Fibroblast of the aortic adventitia (primary cell): ENCODE results near the gene SNX33. TPM values are rescaled to one million over a fixed set of nuclear protein-coding genes. Genes with fewer than 3 reads are reported as not detected.

Experiments used
- DNase-seq: peaks from one replicate; pipeline ENCODE4 v3.0.0-alpha.2; 2010; ENCODE audit warnings: low read depth
- H3K4me3 ChIP-seq: 2 replicates; pipeline ENCODE4 v1.5.1; 2011; ENCODE audit warnings: low read depth, mild to moderate bottlenecking, control low read depth, low read length, moderate library complexity
- CTCF ChIP-seq: IDR thresholded peaks from 2 replicates; pipeline ENCODE4 v1.5.1; 2011; ENCODE audit warnings: mild to moderate bottlenecking, low read length, control low read depth, inconsistent platforms; ENCODE audit not compliant: insufficient read depth
- total RNA-seq: library from RNA; depleted of rRNA; stranded (reverse); fragments of >200 nt; gene quantifications from 2 replicates; pipeline ENCODE4 v1.2.3, GENCODE V29; 2012; ENCODE audit warnings: low replicate concordance

SNX33 gene
- total RNA-seq, 1 donor: 27.8 TPM

GRCh38 chr15:75637245-75638009 is 10.3 kb upstream of the SNX33 start:
- H3K4me3 ChIP-seq: peak overlapping the region; percentile 99
- no peak for TF ChIP-seq CTCF
- DNase-seq: no peak

GRCh38 chr15:75639191-75639708 is 8.5 kb upstream of the SNX33 start:
- DNase-seq: peak; percentile 47
- no peak for TF ChIP-seq CTCF
- H3K4me3 ChIP-seq: peak overlapping the region; percentile 99

- DNase-seq: peak; percentile 96
- no peak for TF ChIP-seq CTCF
- peak within 1 kb of the TSS; percentile 99 for H3K4me3 ChIP-seq
These were observed 7.8 kb upstream of the SNX33 start, which contains the start of gene IMP3 for GRCh38 chr15:75639709-75640482. TSS of gene IMP3 (minus strand) at chr15:75640224. CDS start at chr15:75640168, 56 bp downstream.

- peak overlapping the region; percentile 99 for H3K4me3 ChIP-seq
- peak; percentile 32 for TF ChIP-seq CTCF
- DNase-seq: peak; percentile 59
These were observed 7.1 kb upstream of the SNX33 start for GRCh38 chr15:75640483-75641178.

- TF ChIP-seq CTCF: no peak
- DNase-seq: no peak
- no peak overlapping the region for H3K4me3 ChIP-seq
These were observed 6.6 kb upstream of the SNX33 start for GRCh38 chr15:75641179-75641503.

- H3K4me3 ChIP-seq: no peak overlapping the region
- no peak for TF ChIP-seq CTCF
- no peak for DNase-seq
These were observed 6.1 kb upstream of the SNX33 start for GRCh38 chr15:75641603-75642002.
